SK-N-SH treated with all-trans-retinoic acid at 6 μM for 48 hours (cell line): ENCODE data around the gene PATE2.

Source experiments
- ATAC-seq: fragments of 200-7000 bp; cut with Tn5 transposase; 3 replicates; pipeline ENCODE4 v1.9.1; 2020; ENCODE audit warnings: mild to moderate bottlenecking, moderate library complexity
- BACH2 ChIP-seq: fragments of 250-450 bp; sonication (Bioruptor Pico); IDR thresholded peaks from 2 replicates; pipeline ENCODE4 v1.9.0; 2021; ENCODE audit warnings: mild to moderate bottlenecking, borderline replicate concordance
- CSDC2 ChIP-seq: fragments of 250-450 bp; sonication (Bioruptor Pico); IDR thresholded peaks from 2 replicates; pipeline ENCODE4 v1.5.0; 2020; ENCODE audit warnings: mild to moderate bottlenecking, moderate library complexity
- ESRRG ChIP-seq: fragments of 250-450 bp; sonication (Bioruptor Pico); IDR thresholded peaks from 2 replicates; pipeline ENCODE4 v1.6.1; 2021; ENCODE audit warnings: mild to moderate bottlenecking
- ISL1 ChIP-seq: fragments of 250-450 bp; sonication (Bioruptor Pico); IDR thresholded peaks from 2 replicates; pipeline ENCODE4 v2.1.2; 2022; ENCODE audit warnings: mild to moderate bottlenecking, moderate library complexity
- OSR1 ChIP-seq: fragments of 250-450 bp; sonication (Bioruptor Pico); IDR thresholded peaks from 2 replicates; pipeline ENCODE4 v1.8.0; 2022; ENCODE audit warnings: moderate library complexity, mild to moderate bottlenecking, inconsistent platforms
- PPARA ChIP-seq: fragments of 250-450 bp; sonication (Bioruptor Pico); IDR thresholded peaks from 2 replicates; pipeline ENCODE4 v1.5.0; 2020; ENCODE audit warnings: mild to moderate bottlenecking, borderline replicate concordance
- RARB ChIP-seq: fragments of 250-450 bp; sonication (Bioruptor Pico); IDR thresholded peaks from 2 replicates; pipeline ENCODE4 v1.8.0; 2021; ENCODE audit warnings: mild to moderate bottlenecking, moderate library complexity
- TCF4 ChIP-seq: fragments of 250-450 bp; sonication (Bioruptor Pico); IDR thresholded peaks from 2 replicates; pipeline ENCODE4 v1.8.0; 2021; ENCODE audit warnings: mild to moderate bottlenecking, moderate library complexity, borderline replicate concordance
- TOX ChIP-seq: fragments of 250-450 bp; sonication (Bioruptor Pico); IDR thresholded peaks from 2 replicates; pipeline ENCODE4 v1.8.0; 2021; ENCODE audit warnings: mild to moderate bottlenecking, moderate library complexity, borderline replicate concordance
- ZC3H10 ChIP-seq: fragments of 250-450 bp; sonication (Bioruptor Pico); IDR thresholded peaks from 2 replicates; pipeline ENCODE4 v1.5.1; 2021; ENCODE audit warnings: mild to moderate bottlenecking, moderate library complexity
- ZFP3 ChIP-seq: fragments of 250-450 bp; sonication (Bioruptor Pico); IDR thresholded peaks from 2 replicates; pipeline ENCODE4 v1.5.0; 2020; ENCODE audit warnings: mild to moderate bottlenecking, moderate library complexity
- ZFP30 ChIP-seq: fragments of 450-650 bp; formaldehyde crosslinking; IDR thresholded peaks from 2 replicates; pipeline ENCODE4 v1.5.0; 2022; ENCODE audit warnings: mild to moderate bottlenecking, moderate library complexity
- ZNF565 ChIP-seq: fragments of 450-650 bp; formaldehyde crosslinking; conservative IDR thresholded peaks from 2 replicates; pipeline ENCODE4 v1.5.0; 2020; ENCODE audit warnings: low read depth, mild to moderate bottlenecking, moderate library complexity
- ZNF70 ChIP-seq: fragments of 450-650 bp; formaldehyde crosslinking; IDR thresholded peaks from 2 replicates; pipeline ENCODE4 v1.5.0; 2020; ENCODE audit warnings: mild to moderate bottlenecking, moderate library complexity
- ZNF8 ChIP-seq: fragments of 450-650 bp; formaldehyde crosslinking; IDR thresholded peaks from 2 replicates; pipeline ENCODE4 v1.5.0; 2020; ENCODE audit warnings: mild to moderate bottlenecking, moderate library complexity
- TF ChIP-seq, protein P1 (sequence below): fragments of 250-450 bp; sonication (Bioruptor Pico); IDR thresholded peaks from 2 replicates; pipeline ENCODE4 v1.5.1; 2021; ENCODE audit warnings: mild to moderate bottlenecking, moderate library complexity
- TF ChIP-seq, protein P2 (sequence below): fragments of 250-450 bp; sonication (Bioruptor Pico); IDR thresholded peaks from 2 replicates; pipeline ENCODE4 v1.8.0; 2021; ENCODE audit warnings: low read depth, mild to moderate bottlenecking, moderate library complexity, borderline replicate concordance
- TF ChIP-seq, protein P3 (sequence below): fragments of 250-450 bp; sonication (Bioruptor Pico); IDR thresholded peaks from 2 replicates; pipeline ENCODE4 v1.5.1; 2020; ENCODE audit warnings: low read depth, mild to moderate bottlenecking, moderate library complexity

Gene PATE2

DNA sequence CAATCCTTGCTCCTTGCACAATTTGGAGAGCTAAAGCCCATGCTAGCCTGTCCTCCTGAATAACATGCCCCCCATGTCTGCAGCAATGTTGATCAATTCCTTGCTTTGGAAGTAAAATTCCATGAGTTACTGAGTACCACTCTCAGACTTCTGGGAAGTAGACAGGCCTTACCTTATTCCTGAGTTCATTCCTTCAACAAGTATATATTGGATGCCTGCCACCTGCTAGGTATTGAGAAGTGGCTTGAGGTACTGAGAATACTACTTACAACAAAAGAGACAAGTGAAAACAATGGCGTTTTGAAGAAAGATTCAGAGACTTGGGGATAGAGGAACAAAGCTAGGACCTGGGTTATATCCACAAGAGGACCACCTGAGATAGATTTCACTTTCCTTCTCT is 12.4 kb downstream of the PATE2 start (continued):
- TF ChIP-seq, protein P1, sequence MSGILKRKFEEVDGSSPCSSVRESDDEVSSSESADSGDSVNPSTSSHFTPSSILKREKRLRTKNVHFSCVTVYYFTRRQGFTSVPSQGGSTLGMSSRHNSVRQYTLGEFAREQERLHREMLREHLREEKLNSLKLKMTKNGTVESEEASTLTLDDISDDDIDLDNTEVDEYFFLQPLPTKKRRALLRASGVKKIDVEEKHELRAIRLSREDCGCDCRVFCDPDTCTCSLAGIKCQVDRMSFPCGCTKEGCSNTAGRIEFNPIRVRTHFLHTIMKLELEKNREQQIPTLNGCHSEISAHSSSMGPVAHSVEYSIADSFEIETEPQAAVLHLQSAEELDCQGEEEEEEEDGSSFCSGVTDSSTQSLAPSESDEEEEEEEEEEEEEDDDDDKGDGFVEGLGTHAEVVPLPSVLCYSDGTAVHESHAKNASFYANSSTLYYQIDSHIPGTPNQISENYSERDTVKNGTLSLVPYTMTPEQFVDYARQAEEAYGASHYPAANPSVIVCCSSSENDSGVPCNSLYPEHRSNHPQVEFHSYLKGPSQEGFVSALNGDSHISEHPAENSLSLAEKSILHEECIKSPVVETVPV (CRISPR knock-in tag): no peak

DNA sequence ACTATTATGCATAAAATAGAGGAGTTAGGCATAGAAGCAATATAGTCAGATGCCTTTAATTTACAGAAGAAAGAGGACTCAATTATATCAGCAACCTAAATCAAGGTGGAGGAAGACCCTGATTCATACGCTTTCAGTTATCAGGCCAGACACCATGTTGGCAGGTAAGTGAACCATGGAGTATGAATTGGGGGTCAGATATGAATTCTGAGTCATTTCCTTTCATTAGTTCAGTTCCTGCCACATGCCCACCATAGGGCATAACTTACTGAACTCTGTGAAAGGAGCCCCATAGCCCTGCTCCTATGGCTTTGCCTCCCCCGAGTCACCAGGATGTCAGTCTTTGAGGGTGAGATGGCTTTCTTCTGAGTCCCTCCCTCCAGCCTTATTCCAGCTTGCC is 15.1 kb downstream of the PATE2 start:
- TF ChIP-seq TOX (CRISPR knock-in tag) (no peak), ZFP3 (CRISPR knock-in tag) (no peak), BACH2 (CRISPR knock-in tag) (no peak), CSDC2 (no peak)
- TF ChIP-seq, all 23 proteins: peak for 0
- no peak for ATAC-seq

DNA sequence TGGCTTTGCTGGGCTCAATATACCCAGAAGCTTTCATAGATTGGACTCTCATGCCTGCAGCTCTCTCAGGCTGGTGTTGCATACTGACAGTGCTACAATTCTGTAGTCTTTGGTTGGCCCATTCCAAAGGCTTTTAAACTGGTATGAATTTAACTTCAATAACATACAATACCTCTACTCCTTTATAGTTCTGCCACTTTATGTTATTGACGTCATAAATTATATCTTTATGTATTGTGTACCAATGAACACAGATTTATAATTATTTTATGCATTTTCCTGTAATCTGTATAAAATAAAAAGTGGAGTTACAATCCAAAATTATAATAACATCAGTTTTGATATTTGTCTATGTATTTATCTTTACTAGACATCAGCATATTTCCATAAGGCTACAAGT is 16.2 kb downstream of the PATE2 start:
- ATAC-seq: no peak
- no peak for TF ChIP-seq TOX (CRISPR knock-in tag)
- TF ChIP-seq ISL1: no peak
- TF ChIP-seq, protein P1 (CRISPR knock-in tag): no peak
- no peak for TF ChIP-seq RARB
- no peak for TF ChIP-seq ZNF565 (CRISPR knock-in tag)
- no peak for TF ChIP-seq ZC3H10

DNA sequence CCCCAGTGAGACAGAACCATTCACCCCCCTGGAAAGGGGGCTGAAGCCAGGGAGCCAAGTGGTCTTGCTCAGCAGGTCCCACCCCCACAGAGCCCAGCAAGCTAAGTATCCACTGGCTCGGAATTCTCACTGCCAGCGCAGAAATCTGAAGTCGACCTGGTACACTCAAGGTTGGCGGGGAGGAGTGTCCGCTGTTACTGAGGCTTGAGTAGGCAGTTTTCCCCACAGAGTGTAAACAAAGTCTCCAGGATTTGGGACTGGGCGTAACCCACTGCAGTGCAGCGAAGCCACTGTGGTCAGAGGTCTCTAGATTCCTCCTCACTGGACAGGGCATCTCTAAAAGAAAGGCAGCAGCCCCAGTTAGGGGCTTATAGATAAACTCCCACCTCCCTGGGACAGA is 22.6 kb downstream of the PATE2 start:
- ATAC-seq: no peak
- TF ChIP-seq CSDC2: no peak

DNA sequence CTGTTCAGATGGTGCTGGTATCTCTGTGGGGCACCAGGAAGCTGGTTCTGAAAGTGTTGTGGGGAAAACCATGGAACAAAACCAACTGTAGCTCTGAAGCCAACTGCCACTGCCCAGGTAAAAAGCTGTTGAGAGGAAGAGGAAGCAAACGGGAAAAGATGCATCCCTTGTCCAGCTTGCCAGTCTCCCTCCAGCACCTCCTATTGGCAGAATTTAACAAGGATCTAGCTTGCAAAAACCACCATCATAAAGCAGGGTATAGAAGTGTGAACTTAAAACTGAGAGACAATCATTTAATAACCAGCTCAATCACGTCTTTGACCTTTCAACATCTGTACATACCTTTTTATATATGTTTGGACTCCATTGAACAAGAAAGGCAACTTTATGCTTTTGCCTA is 28.0 kb downstream of the PATE2 start:
- ATAC-seq: no peak
- no peak for TF ChIP-seq ZNF70 (CRISPR knock-in tag)

DNA sequence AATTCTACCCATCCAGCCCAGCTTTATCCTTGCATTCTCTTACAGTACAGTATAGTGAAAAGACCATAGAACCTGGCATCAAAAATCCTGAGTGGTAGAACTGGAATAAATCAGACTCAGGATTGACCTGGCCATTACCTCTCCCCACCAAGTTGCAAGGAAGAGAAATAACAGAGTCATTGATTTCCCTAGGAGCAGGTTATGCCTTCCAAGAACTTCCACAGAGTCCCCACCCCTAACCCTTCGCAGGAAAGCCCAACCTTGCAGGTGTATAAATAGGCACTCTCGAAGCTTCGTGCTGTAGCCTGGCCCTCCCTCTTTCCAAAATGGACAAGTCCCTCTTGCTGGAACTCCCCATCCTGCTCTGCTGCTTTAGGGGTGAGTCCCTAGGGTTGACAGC is 32.6 kb downstream of the PATE2 start, which contains the start of gene PATE1:
Gene PATE1, plus strand, starts transcription at position 301 of the 400 bp plus-strand sequence. Its CDS starts 26 bp downstream, at position 327.
- no peak for ATAC-seq
- TF ChIP-seq ISL1: no peak
- TF ChIP-seq, protein P2, sequence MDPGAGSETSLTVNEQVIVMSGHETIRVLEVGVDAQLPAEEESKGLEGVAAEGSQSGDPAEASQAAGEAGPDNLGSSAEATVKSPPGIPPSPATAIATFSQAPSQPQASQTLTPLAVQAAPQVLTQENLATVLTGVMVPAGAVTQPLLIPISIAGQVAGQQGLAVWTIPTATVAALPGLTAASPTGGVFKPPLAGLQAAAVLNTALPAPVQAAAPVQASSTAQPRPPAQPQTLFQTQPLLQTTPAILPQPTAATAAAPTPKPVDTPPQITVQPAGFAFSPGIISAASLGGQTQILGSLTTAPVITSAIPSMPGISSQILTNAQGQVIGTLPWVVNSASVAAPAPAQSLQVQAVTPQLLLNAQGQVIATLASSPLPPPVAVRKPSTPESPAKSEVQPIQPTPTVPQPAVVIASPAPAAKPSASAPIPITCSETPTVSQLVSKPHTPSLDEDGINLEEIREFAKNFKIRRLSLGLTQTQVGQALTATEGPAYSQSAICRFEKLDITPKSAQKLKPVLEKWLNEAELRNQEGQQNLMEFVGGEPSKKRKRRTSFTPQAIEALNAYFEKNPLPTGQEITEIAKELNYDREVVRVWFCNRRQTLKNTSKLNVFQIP (CRISPR knock-in tag): no peak
- no peak for TF ChIP-seq ZFP30 (CRISPR knock-in tag)
- TF ChIP-seq PPARA (CRISPR knock-in tag): no peak
- TF ChIP-seq CSDC2: no peak
- TF ChIP-seq ZNF565 (CRISPR knock-in tag): no peak
- no peak for TF ChIP-seq TCF4 (CRISPR knock-in tag)
- no peak for TF ChIP-seq ZFP3 (CRISPR knock-in tag)
- TF ChIP-seq, protein P1 (CRISPR knock-in tag): no peak
- no peak for TF ChIP-seq ZNF8 (CRISPR knock-in tag)
- TF ChIP-seq TOX (CRISPR knock-in tag): no peak
- TF ChIP-seq ZC3H10: no peak

DNA sequence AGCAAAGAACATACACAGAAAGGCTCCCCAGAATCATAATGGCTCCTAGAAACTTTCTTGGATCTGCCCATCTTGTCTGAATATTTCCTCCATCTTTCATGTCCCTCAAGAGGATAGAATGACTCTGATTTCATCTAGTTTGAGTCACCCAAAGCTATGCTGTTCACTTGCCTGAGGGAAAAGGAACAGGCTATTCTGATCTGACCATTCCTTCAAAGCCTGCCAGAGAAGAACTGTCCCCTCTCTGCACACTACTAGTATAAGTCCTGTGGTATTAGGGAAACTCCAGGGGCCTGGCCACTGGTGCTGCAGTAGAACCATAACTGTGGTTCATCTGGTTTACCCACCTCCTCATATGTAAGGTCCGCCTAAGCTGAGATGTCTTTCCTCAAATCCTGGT is 34.9 kb downstream of the PATE2 start:
- no peak for ATAC-seq
- no peak for TF ChIP-seq TCF4 (CRISPR knock-in tag)
- TF ChIP-seq, protein P3, sequence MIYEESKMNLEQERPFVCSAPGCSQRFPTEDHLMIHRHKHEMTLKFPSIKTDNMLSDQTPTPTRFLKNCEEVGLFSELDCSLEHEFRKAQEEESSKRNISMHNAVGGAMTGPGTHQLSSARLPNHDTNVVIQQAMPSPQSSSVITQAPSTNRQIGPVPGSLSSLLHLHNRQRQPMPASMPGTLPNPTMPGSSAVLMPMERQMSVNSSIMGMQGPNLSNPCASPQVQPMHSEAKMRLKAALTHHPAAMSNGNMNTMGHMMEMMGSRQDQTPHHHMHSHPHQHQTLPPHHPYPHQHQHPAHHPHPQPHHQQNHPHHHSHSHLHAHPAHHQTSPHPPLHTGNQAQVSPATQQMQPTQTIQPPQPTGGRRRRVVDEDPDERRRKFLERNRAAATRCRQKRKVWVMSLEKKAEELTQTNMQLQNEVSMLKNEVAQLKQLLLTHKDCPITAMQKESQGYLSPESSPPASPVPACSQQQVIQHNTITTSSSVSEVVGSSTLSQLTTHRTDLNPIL (CRISPR knock-in tag): no peak
- TF ChIP-seq ZC3H10: no peak
- no peak for TF ChIP-seq OSR1 (CRISPR knock-in tag)
- TF ChIP-seq ZFP3 (CRISPR knock-in tag): no peak
- no peak for TF ChIP-seq BACH2 (CRISPR knock-in tag)
- TF ChIP-seq TOX (CRISPR knock-in tag): no peak
- TF ChIP-seq ZNF565 (CRISPR knock-in tag): no peak
- TF ChIP-seq, protein P2 (CRISPR knock-in tag): no peak
- TF ChIP-seq ESRRG (CRISPR knock-in tag): no peak
- TF ChIP-seq ZFP30 (CRISPR knock-in tag): no peak
